Measurements from ENCODE around the gene ROR2.

ROR2 gene

DNA sequence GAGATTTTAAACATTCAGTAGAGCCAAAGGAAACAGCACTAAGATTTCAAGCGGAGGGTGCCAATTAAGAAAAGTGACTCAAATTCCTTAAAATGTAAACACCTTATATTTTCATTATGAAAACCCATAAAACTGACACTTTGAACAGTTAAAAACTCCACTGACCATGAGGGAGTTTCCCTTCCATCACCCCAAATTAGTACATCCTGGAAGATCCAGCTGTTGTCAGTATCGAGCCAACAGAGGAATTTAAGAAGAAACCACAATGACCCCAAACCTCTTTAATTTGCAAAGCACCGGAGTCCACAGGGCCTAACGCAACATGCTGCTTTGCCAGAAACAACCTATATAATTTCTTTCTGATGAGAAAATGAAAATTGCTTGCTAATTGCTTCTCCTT lies 41.3 kb downstream of the ROR2 start:
- H3K36me3 ChIP-seq: peaks cover 6% of the 10 kb centered on the region
- DNase-seq: no peak
- H3K4me1 ChIP-seq: peaks cover 16% of the 10 kb centered on the region
- H3K4me3 ChIP-seq (ENCODE audit: low read depth, low read length): no peak overlapping the region
- H3K9me3 ChIP-seq: no peaks in the 10 kb centered on the region
- TF ChIP-seq, protein P1, sequence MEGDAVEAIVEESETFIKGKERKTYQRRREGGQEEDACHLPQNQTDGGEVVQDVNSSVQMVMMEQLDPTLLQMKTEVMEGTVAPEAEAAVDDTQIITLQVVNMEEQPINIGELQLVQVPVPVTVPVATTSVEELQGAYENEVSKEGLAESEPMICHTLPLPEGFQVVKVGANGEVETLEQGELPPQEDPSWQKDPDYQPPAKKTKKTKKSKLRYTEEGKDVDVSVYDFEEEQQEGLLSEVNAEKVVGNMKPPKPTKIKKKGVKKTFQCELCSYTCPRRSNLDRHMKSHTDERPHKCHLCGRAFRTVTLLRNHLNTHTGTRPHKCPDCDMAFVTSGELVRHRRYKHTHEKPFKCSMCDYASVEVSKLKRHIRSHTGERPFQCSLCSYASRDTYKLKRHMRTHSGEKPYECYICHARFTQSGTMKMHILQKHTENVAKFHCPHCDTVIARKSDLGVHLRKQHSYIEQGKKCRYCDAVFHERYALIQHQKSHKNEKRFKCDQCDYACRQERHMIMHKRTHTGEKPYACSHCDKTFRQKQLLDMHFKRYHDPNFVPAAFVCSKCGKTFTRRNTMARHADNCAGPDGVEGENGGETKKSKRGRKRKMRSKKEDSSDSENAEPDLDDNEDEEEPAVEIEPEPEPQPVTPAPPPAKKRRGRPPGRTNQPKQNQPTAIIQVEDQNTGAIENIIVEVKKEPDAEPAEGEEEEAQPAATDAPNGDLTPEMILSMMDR (IDR thresholded peaks at IDR 0.05; ENCODE audit: low read depth, low read length): no peak
- H3K27me3 ChIP-seq: no peaks in the 10 kb centered on the region

DNA sequence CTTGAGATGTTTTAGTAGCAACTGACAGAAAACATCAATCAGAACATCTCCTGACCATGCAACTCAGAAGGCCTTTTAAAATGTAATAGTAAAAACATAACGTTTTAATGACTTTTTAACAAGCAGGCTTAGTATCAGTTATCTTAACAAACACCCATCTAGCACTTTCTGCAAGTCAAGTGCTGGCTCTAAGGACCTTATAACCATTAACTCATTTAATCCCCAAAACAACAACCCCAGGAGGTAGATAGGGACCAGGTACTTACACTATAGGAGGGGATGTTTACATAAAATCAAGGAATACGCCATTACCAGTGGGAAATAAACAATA lies 41.8 kb downstream of the ROR2 start:
- H3K4me1 ChIP-seq: peaks cover 16% of the 10 kb centered on the region

DNA sequence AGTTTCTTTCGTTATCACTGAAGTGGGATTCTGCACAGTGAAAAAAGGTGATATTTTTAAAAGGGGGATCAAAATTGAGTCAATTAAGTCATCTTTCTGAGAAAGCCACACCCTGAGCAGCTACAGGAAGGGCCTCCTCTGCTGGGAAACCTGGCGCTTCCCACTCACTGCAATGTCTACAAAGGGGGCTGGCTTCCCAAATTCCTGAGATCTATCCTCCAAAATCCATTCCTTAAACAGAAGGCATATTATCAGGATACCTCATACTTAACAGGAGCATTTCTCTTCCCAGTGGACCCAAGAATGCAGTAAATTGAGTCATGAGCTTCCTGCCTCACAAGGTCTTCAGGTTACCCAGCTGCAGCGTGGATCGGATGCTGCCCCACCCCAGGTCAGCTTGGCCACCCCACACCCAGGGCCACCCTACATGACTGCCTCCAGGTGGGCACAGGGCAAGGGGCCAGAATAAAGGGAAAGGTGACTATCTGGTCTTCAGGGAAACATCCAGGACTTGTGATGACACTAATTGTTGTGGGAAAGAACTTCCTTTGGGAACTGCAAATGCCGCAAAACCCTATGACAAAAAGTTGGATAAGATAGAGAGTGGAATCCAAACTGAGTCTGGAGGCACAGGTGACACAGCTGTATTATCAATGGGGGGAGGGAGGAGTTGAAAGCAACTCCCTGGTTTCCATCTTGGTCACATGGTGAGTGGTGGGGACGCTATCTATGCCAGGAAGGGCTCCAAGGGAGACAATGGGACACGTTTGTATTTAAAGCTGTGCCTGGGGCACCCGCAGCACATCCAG lies 42.3 kb downstream of the ROR2 start:
- no peaks in the 10 kb centered on the region for H3K9me3 ChIP-seq
- H3K27me3 ChIP-seq: no peaks in the 10 kb centered on the region
- peaks cover under 1% of the 10 kb centered on the region for H3K36me3 ChIP-seq
- H3K4me3 ChIP-seq (ENCODE audit: low read depth, low read length): no peak overlapping the region
- DNase-seq: peak; percentile 37
- TF ChIP-seq, protein P1 (IDR thresholded peaks at IDR 0.05; ENCODE audit: low read depth, low read length): no peak
- H3K4me1 ChIP-seq: peaks cover 19% of the 10 kb centered on the region

More for the DNA sequence above, 41.8 kb downstream of the ROR2 start:
- H3K4me3 ChIP-seq (ENCODE audit: low read depth, low read length): no peak overlapping the region
- H3K27me3 ChIP-seq: no peaks in the 10 kb centered on the region
- DNase-seq: no peak
- H3K9me3 ChIP-seq: no peaks in the 10 kb centered on the region
- TF ChIP-seq, protein P1 (IDR thresholded peaks at IDR 0.05; ENCODE audit: low read depth, low read length): no peak
- peaks cover 6% of the 10 kb centered on the region for H3K36me3 ChIP-seq

DNA sequence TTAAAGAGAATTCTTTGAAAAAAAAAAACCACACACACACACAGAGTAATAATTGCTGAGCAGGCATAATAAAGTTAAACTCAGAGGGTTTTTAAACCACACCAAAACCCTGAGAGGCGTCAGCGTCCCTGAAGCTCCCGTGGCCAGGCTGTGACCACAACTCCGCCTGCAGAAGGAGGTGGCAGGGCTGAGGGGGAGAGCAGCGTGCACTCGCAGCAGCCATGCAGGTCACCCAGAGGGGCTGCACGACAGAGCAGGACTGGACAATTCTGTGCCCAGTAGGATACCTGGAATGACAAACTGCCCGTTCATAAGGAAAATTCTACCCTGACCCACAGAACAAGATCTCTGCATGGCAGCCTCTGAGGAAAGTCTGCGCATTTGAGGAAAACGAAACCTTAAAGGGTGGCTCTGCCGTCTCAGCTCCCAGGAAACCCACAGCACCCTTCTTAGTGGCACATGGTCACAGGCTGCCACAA lies 44.0 kb downstream of the ROR2 start:
- peaks cover 25% of the 10 kb centered on the region for H3K4me1 ChIP-seq
- H3K27me3 ChIP-seq: no peaks in the 10 kb centered on the region
- no peaks in the 10 kb centered on the region; the same call in 1 of the 2 replicates for H3K36me3 ChIP-seq
- no peaks in the 10 kb centered on the region for H3K9me3 ChIP-seq
- DNase-seq: no peak
- TF ChIP-seq, protein P1 (IDR thresholded peaks at IDR 0.05; ENCODE audit: low read depth, low read length): no peak
- no peak overlapping the region for H3K4me3 ChIP-seq (ENCODE audit: low read depth, low read length)

DNA sequence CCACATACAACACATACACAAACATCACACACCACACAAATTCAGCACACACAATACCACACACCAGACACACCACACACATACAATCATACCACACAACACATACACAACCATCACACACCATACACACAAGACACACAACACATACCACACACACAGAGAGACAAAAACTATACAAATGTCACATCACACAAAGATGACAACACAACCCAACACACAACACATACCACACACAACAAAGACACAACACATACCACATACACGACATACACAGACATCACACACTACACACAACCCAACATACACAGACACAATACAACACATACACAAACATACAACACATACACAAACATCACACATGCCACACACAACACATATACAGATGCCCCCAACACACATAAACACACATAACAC lies 44.8 kb downstream of the ROR2 start:
- no peaks in the 10 kb centered on the region for H3K9me3 ChIP-seq
- no peak overlapping the region for H3K4me3 ChIP-seq (ENCODE audit: low read depth, low read length)
- peaks cover 31% of the 10 kb centered on the region for H3K4me1 ChIP-seq
- TF ChIP-seq, protein P1 (IDR thresholded peaks at IDR 0.05; ENCODE audit: low read depth, low read length): no peak
- H3K36me3 ChIP-seq: no peaks in the 10 kb centered on the region; the same call in 1 of the 2 replicates
- DNase-seq: no peak
- no peaks in the 10 kb centered on the region for H3K27me3 ChIP-seq

DNA sequence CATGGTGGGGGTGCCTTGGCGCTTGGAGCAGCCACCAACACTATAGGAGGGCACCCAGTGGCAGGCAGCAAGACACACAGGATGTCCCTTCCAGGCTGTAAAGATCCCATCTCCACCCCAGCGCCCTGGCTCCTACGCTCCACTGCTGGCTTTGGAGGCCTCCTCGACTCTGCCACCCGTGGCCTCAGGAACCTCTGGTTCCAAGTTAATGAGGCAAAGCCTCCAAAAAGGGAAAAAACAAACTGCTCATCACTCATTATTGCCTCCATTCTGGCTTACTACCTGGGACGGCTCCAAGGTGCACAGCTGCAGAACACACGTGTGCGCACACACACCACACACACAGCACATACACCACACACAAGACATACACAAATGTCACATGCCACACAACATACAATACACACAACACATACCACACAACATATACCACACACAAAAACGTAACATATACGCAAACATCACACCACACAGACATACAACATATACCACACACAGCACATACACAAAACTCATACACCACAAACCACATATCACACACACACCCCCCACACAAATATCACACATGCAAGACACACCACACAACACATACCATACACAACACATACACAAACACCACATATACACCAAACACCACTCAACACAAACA lies 45.3 kb downstream of the ROR2 start:
- Histone ChIP-seq H3K27me3 (no peaks in the 10 kb centered on the region), H3K9me3 (no peaks in the 10 kb centered on the region), H3K4me1 (peaks cover 32% of the 10 kb centered on the region), H3K4me3 (ENCODE audit: low read depth, low read length) (no peak overlapping the region), H3K36me3 (no peaks in the 10 kb centered on the region)
- TF ChIP-seq, protein P1 (IDR thresholded peaks at IDR 0.05; ENCODE audit: low read depth, low read length): no peak
- no peak for DNase-seq

Data from BE2C (cell line).